OCI-LY3 (cell line): Measurements from ENCODE around the gene SRCIN1.
A peak's percentile ranks its signal among the peaks of the same experiment; 100 is the strongest.

ENCODE experiments used
- H2AFZ ChIP-seq: fragments of 200-600, 300-600 bp; shearing (Covaris generic); 2 replicates; pipeline ENCODE4 v1.6.0; 2014; ENCODE audit warnings: antibody characterized with exemption, low read depth, low read length
- H3K27ac ChIP-seq: fragments of 200-600, 300-600 bp; sonication (generic); 2 replicates; pipeline ENCODE4 v1.5.1; 2014; ENCODE audit warnings: mild to moderate bottlenecking, low read length, moderate library complexity, mixed read lengths
- H3K27me3 ChIP-seq: fragments of 200-600, 300-600 bp; sonication (generic); 2 replicates; pipeline ENCODE4 v1.6.1; 2014; ENCODE audit warnings: low read depth, low read length, mixed read lengths
- H3K36me3 ChIP-seq: fragments of 200-600, 300-600 bp; sonication (generic); replicated peaks from 2 replicates; pipeline ENCODE3; 2014; ENCODE audit warnings: low read depth, low read length, mixed read lengths
- H3K4me1 ChIP-seq: fragments of 300-600, 200-600 bp; sonication (generic); 2 replicates; pipeline ENCODE4 v1.6.1; 2014; ENCODE audit warnings: low read length, mixed read lengths
- H3K4me2 ChIP-seq: fragments of 200-600, 300-600 bp; sonication (generic); 2 replicates; pipeline ENCODE4 v1.6.1; 2014; ENCODE audit warnings: low read length, mixed read lengths
- H3K4me3 ChIP-seq: fragments of 300-600, 200-600 bp; sonication (generic); 2 replicates; pipeline ENCODE4 v1.5.1; 2014; ENCODE audit warnings: antibody characterized with exemption, mild to moderate bottlenecking, low read length, moderate library complexity
- H3K79me2 ChIP-seq: fragments of 300-600, 200-600 bp; shearing (Covaris generic); 2 replicates; pipeline ENCODE4 v1.6.1; 2014; ENCODE audit warnings: mild to moderate bottlenecking, low read length, mixed read lengths
- H3K9ac ChIP-seq: fragments of 300-600, 200-600 bp; shearing (Covaris generic); 2 replicates; pipeline ENCODE4 v1.6.0; 2014; ENCODE audit warnings: mild to moderate bottlenecking, low read length, moderate library complexity
- H3K9me3 ChIP-seq: fragments of 200-600, 300-600 bp; shearing (Covaris generic); 2 replicates; pipeline ENCODE4 v1.6.1; 2014; ENCODE audit warnings: low read length, mixed read lengths; ENCODE audit not compliant: insufficient read depth
- H4K20me1 ChIP-seq: fragments of 200-600, 300-600 bp; sonication (generic); 2 replicates; pipeline ENCODE4 v1.6.1; 2016; ENCODE audit warnings: low read length, mixed read lengths; ENCODE audit not compliant: insufficient read depth
- EZH2phosphoT487 ChIP-seq: fragments of 200-600 bp; shearing (Covaris generic); IDR thresholded peaks from 2 replicates; pipeline ENCODE4 v1.6.1; 2018; ENCODE audit warnings: antibody characterized with exemption, mixed run types, low read depth
- TF ChIP-seq, protein P1 (sequence below): fragments of 200-600, 300-600 bp; sonication (generic); IDR thresholded peaks from 2 replicates; pipeline ENCODE4 v1.5.1; 2014; ENCODE audit warnings: antibody characterized with exemption, low read length, low read depth

SRCIN1 gene, protein sequence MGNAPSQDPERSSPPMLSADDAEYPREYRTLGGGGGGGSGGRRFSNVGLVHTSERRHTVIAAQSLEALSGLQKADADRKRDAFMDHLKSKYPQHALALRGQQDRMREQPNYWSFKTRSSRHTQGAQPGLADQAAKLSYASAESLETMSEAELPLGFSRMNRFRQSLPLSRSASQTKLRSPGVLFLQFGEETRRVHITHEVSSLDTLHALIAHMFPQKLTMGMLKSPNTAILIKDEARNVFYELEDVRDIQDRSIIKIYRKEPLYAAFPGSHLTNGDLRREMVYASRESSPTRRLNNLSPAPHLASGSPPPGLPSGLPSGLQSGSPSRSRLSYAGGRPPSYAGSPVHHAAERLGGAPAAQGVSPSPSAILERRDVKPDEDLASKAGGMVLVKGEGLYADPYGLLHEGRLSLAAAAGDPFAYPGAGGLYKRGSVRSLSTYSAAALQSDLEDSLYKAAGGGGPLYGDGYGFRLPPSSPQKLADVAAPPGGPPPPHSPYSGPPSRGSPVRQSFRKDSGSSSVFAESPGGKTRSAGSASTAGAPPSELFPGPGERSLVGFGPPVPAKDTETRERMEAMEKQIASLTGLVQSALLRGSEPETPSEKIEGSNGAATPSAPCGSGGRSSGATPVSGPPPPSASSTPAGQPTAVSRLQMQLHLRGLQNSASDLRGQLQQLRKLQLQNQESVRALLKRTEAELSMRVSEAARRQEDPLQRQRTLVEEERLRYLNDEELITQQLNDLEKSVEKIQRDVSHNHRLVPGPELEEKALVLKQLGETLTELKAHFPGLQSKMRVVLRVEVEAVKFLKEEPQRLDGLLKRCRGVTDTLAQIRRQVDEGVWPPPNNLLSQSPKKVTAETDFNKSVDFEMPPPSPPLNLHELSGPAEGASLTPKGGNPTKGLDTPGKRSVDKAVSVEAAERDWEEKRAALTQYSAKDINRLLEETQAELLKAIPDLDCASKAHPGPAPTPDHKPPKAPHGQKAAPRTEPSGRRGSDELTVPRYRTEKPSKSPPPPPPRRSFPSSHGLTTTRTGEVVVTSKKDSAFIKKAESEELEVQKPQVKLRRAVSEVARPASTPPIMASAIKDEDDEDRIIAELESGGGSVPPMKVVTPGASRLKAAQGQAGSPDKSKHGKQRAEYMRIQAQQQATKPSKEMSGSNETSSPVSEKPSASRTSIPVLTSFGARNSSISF

DNA sequence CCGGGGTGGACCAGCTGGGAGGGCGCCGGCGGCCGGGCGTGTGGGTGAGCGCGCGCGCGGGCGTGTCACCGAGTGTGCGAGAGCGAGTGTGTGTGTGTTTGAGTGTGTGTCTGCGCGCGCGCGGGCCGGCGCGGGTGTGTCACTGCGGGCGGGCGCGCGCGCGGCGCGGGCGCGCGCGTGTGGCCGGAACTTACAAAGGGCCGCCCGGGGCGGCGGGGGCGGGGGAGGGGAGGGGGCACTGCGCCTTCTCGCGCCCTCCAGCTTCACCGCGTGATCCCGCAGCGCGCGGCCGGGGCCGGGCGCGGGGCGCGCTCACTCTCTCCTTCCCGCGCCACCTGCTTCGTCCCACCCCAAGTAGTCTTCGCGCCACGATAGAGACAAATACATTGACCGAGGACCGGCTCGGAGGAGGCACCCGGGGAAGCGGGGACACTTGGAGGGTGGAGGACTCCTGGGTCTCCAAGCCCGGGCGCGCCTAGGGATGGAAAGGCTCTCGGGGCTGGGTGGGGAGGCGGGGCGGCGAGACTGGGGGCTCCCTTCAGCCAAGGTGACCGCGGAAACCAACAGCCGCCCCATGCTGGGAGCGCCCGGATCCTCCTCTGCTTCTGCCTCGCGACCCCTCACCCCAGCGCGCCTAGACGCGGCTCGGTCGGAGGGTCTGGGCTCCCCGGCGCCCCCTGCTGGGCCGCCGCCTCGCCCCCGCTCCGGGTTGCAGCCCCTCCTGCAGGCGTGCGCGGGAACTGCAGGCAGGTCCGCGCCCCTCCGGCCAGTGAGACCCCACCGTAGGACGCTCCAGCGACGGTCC, at the start of gene SRCIN1:
SRCIN1 (minus strand) TSS at position 112 of the 805 bp plus-strand sequence. CDS start 247 bp downstream, outside the sequence.
- peak within 1 kb of the TSS; percentile 96 for H3K4me2 ChIP-seq
- H3K79me2 ChIP-seq, result no peaks in the 10 kb centered on the region
- peak within 1 kb of the TSS; percentile 27; the same call in 1 of the 2 replicates for H3K27ac ChIP-seq
- no peaks in the 10 kb centered on the region for H3K9me3 ChIP-seq
- no peaks in the 10 kb centered on the region for H3K36me3 ChIP-seq
- peak within 1 kb of the TSS; percentile 89 for H3K4me3 ChIP-seq
- peak within 1 kb of the TSS; percentile 87 for H2AFZ ChIP-seq
- peak within 1 kb of the TSS; percentile 84 for H3K9ac ChIP-seq
- TF ChIP-seq, protein P1, sequence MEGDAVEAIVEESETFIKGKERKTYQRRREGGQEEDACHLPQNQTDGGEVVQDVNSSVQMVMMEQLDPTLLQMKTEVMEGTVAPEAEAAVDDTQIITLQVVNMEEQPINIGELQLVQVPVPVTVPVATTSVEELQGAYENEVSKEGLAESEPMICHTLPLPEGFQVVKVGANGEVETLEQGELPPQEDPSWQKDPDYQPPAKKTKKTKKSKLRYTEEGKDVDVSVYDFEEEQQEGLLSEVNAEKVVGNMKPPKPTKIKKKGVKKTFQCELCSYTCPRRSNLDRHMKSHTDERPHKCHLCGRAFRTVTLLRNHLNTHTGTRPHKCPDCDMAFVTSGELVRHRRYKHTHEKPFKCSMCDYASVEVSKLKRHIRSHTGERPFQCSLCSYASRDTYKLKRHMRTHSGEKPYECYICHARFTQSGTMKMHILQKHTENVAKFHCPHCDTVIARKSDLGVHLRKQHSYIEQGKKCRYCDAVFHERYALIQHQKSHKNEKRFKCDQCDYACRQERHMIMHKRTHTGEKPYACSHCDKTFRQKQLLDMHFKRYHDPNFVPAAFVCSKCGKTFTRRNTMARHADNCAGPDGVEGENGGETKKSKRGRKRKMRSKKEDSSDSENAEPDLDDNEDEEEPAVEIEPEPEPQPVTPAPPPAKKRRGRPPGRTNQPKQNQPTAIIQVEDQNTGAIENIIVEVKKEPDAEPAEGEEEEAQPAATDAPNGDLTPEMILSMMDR, result peak; percentile 99
- TF ChIP-seq EZH2phosphoT487, result no peak
- H3K27me3 ChIP-seq, result peaks cover 60% of the 10 kb centered on the region
- peaks cover 21% of the 10 kb centered on the region for H3K4me1 ChIP-seq
- no peaks in the 10 kb centered on the region for H4K20me1 ChIP-seq

DNA sequence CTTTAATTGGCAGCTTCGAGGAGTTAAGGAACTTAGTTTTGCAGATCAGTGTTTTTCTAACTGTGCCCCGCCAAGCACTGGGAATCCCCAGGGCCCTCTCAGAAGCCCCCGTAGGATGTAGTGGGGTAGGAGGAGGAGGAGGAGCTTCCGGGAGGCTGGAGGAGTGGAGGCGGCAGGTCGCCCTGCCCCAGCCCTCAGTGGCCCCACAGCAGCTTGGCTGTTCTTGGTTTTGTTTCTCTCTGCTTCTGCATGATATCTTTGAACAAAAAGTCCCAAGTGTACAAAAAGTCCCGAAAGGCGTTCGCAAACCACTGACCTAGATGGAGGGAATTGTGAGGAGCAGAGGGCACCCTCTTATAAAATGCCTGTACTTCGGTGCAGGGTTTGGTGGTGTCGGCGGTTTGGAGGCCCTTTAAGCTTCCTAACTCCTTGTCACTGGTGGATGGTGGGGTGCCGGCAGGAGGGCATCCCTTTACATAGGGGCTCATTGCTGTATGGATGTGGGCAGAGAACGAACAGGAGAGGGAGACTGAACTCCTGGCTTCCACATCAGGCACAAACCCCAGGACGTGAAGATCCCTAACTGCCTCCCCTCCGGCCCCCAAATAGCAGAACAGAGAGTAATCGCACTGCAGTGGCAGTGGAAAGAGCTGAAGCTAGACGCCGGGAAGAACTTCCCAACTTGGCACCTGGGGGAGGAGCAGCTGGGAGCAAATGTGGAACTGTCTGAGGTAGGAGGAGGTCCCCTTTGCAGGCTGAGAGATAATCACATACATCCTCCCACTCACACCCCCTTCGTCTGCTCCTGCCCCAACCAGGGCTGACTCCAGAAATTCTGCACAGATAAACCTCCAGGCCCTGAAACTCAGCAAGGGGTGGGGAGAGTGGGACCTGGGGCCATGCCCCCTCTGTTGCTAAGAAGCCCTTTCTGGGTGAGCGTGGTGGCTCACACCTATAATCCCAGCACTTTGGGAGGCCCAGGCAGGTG, 49.0 kb upstream of the SRCIN1 start:
- H3K27me3 ChIP-seq, result no peaks in the 10 kb centered on the region
- no peaks in the 10 kb centered on the region for H3K36me3 ChIP-seq
- TF ChIP-seq EZH2phosphoT487, result no peak
- TF ChIP-seq, protein P1, result no peak
- H3K4me1 ChIP-seq, result peaks cover 46% of the 10 kb centered on the region
- no peaks in the 10 kb centered on the region for H3K9me3 ChIP-seq
- no peak overlapping the region for H3K27ac ChIP-seq
- H2AFZ ChIP-seq, result peak overlapping the region; percentile 59
- H3K9ac ChIP-seq, result peak overlapping the region; percentile 37
- H4K20me1 ChIP-seq, result no peaks in the 10 kb centered on the region
- peak overlapping the region; percentile 96 for H3K4me2 ChIP-seq
- peak overlapping the region; percentile 71 for H3K4me3 ChIP-seq
- no peaks in the 10 kb centered on the region for H3K79me2 ChIP-seq

DNA sequence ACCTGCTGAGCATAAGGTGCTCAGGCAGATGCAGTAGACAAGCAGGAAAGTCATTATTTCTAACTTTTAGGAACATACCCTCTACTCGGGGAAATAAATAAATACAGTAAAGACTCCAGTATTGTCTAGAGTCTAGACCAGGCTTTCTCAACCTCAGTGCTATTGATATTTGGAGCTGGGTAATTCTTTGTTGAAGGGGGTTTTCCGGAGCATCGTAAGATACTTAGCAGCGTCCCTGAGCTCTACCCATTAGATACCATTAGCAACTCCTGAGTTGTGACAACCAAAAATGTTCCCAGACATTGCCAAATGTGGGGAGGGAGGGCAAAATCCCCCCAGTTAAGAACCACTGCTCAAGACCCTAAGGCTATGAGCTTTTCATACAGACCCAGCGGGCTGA, 47.9 kb upstream of the SRCIN1 start:
- H3K27ac ChIP-seq, result no peak overlapping the region
- H3K9ac ChIP-seq, result no peak overlapping the region
- peaks cover 42% of the 10 kb centered on the region for H3K4me1 ChIP-seq
- no peak for TF ChIP-seq EZH2phosphoT487
- TF ChIP-seq, protein P1, result no peak
- no peaks in the 10 kb centered on the region for H3K9me3 ChIP-seq
- H3K27me3 ChIP-seq, result no peaks in the 10 kb centered on the region
- no peaks in the 10 kb centered on the region for H4K20me1 ChIP-seq
- no peak overlapping the region; the same call in 1 of the 2 replicates for H3K4me3 ChIP-seq
- no peaks in the 10 kb centered on the region for H3K36me3 ChIP-seq
- H3K4me2 ChIP-seq, result peak overlapping the region; percentile 96; the same call in 1 of the 2 replicates
- H3K79me2 ChIP-seq, result no peaks in the 10 kb centered on the region
- H2AFZ ChIP-seq, result no peak overlapping the region
